IMR-90 (cell line): ENCODE results near the gene POU3F3. TPM values are rescaled to one million over a fixed set of nuclear protein-coding genes. Genes with fewer than 3 reads are reported as not detected.

ENCODE experiments used
- ATAC-seq: fragments of 200-7000 bp; cut with Tn5 transposase; 2 replicates; pipeline ENCODE4 v1.9.1; 2020; ENCODE audit warnings: low read depth, mild to moderate bottlenecking, moderate library complexity
- BruUV-seq: library from RNA; stranded (reverse); fragments of 400-500 nt; replicated peaks from 2 replicates; lab custom pipeline; 2021; lab: Mats Ljungman, UMichigan
- CTCF ChIA-PET: fragments of 300-600 bp; formaldehyde crosslinking; extraction: SDS; loops from one replicate; lab custom pipeline; 2021; ENCODE audit warnings: antibody characterized with exemption; lab: Yijun Ruan, JAX
- POLR2A ChIA-PET: fragments of 300-600 bp; sonication (Branson Sonifier 250); formaldehyde crosslinking; loops from one replicate; lab custom pipeline; 2022; ENCODE audit warnings: antibody characterized with exemption; ENCODE audit not compliant: unreplicated experiment; lab: Charles Lee
- DNase-seq: peaks from one replicate; pipeline ENCODE4 v3.0.0; 2013
- H2AFZ ChIP-seq: replicated peaks from 2 replicates; pipeline ENCODE3; 2013; ENCODE audit warnings: low read length, mild to moderate bottlenecking; ENCODE audit not compliant: poor library complexity
- H2AK5ac ChIP-seq: 2 replicates; pipeline ENCODE4 v1.6.1; 2013; ENCODE audit warnings: low read depth, low read length, inconsistent platforms
- H2AK9ac ChIP-seq: replicated peaks from 2 replicates; pipeline ENCODE3; 2013; ENCODE audit warnings: mild to moderate bottlenecking, low read depth, low read length, moderate library complexity; ENCODE audit not compliant: poor library complexity
- H2BK120ac ChIP-seq: 2 replicates; pipeline ENCODE4 v1.6.1; 2013; ENCODE audit warnings: low read depth, low read length, inconsistent platforms
- H2BK15ac ChIP-seq: 3 replicates; pipeline ENCODE4 v1.6.1; 2013; ENCODE audit warnings: low read depth, low read length, inconsistent platforms
- H2BK20ac ChIP-seq: 2 replicates; pipeline ENCODE4 v1.6.1; 2013; ENCODE audit warnings: low read depth, mild to moderate bottlenecking, inconsistent platforms, low read length, moderate library complexity
- H2BK5ac ChIP-seq: 2 replicates; pipeline ENCODE4 v1.6.1; 2013; ENCODE audit warnings: mild to moderate bottlenecking, low read depth, low read length, inconsistent platforms; ENCODE audit not compliant: poor library complexity, severe bottlenecking
- H3K14ac ChIP-seq: replicated peaks from 2 replicates; pipeline ENCODE4 v1.6.1; 2013; ENCODE audit warnings: low read depth, low read length, inconsistent platforms
- H3K18ac ChIP-seq: 2 replicates; pipeline ENCODE4 v1.6.1; 2013; ENCODE audit warnings: low read depth, low read length, control low read depth
- H3K23ac ChIP-seq: 2 replicates; pipeline ENCODE4 v1.6.1; 2013; ENCODE audit warnings: low read depth, low read length, inconsistent platforms
- H3K27ac ChIP-seq: 2 replicates; pipeline ENCODE4 v1.5.1; 2013; ENCODE audit warnings: mild to moderate bottlenecking, control low read depth, low read length; ENCODE audit not compliant: insufficient read depth
- H3K27me3 ChIP-seq: 2 replicates; pipeline ENCODE4 v1.6.1; 2013; ENCODE audit warnings: low read length; ENCODE audit not compliant: control insufficient read depth, insufficient read depth
- H3K36me3 ChIP-seq: 2 replicates; pipeline ENCODE4 v1.6.1; 2013; ENCODE audit warnings: low read length, mixed read lengths; ENCODE audit not compliant: control insufficient read depth, insufficient read depth
- H3K4ac ChIP-seq: 2 replicates; pipeline ENCODE4 v1.6.1; 2013; ENCODE audit warnings: low read depth, low read length, inconsistent platforms
- H3K4me1 ChIP-seq: 2 replicates; pipeline ENCODE4 v1.6.1; 2013; ENCODE audit warnings: low read length, mixed read lengths; ENCODE audit not compliant: control insufficient read depth, insufficient read depth
- H3K4me2 ChIP-seq: 2 replicates; pipeline ENCODE4 v1.6.1; 2013; ENCODE audit warnings: low read depth, mild to moderate bottlenecking, control low read depth, low read length, moderate library complexity
- H3K4me3 ChIP-seq: 2 replicates; pipeline ENCODE4 v1.5.1; 2013; ENCODE audit warnings: low read depth, mild to moderate bottlenecking, control low read depth, low read length, moderate library complexity; ENCODE audit not compliant: insufficient read depth
- H3K56ac ChIP-seq: 2 replicates; pipeline ENCODE4 v1.6.1; 2013; ENCODE audit warnings: low read length, inconsistent platforms; ENCODE audit not compliant: insufficient read depth; ENCODE audit errors: extremely low read depth
- H3K79me1 ChIP-seq, 2 experiments: 2 replicates each; pipeline ENCODE4 v1.6.1; 2013; ENCODE audit warnings: low read length in 2 of 2, inconsistent platforms in 1 of 2, low read depth in 1 of 2
- H3K9ac ChIP-seq: 2 replicates; pipeline ENCODE4 v1.6.1; 2013; ENCODE audit warnings: low read depth, low read length, control low read depth
- H3K9me1 ChIP-seq: 2 replicates; pipeline ENCODE4 v1.6.1; 2013; ENCODE audit warnings: low read length, inconsistent platforms; ENCODE audit not compliant: insufficient read depth
- H3K9me3 ChIP-seq: 2 replicates; pipeline ENCODE4 v1.6.1; 2013; ENCODE audit warnings: low read length; ENCODE audit not compliant: control insufficient read depth, insufficient read depth
- H4K20me1 ChIP-seq: 2 replicates; pipeline ENCODE4 v1.6.1; 2013; ENCODE audit warnings: low read length, inconsistent platforms; ENCODE audit not compliant: insufficient read depth
- H4K5ac ChIP-seq: 2 replicates; pipeline ENCODE4 v1.6.1; 2013; ENCODE audit warnings: mild to moderate bottlenecking, low read depth, low read length, control low read depth
- H4K8ac ChIP-seq, 2 experiments: 2 replicates each; pipeline ENCODE4 v1.6.1; 2013; ENCODE audit warnings: low read depth in 2 of 2, low read length in 2 of 2, control low read depth in 1 of 2, inconsistent platforms in 1 of 2
- H4K91ac ChIP-seq: 2 replicates; pipeline ENCODE4 v1.6.1; 2013; ENCODE audit warnings: low read depth, low read length, inconsistent platforms; ENCODE audit not compliant: insufficient read depth
- CHD1 ChIP-seq: IDR thresholded peaks from 2 replicates; pipeline ENCODE4 v1.6.1; 2012; ENCODE audit warnings: low read depth, low read length, improper control_type of control experiment
- MAZ ChIP-seq: IDR thresholded peaks from 2 replicates; pipeline ENCODE4 v1.6.1; 2012; ENCODE audit warnings: low read depth, mild to moderate bottlenecking, low read length, improper control_type of control experiment, moderate library complexity, borderline replicate concordance
- RFX5 ChIP-seq: IDR thresholded peaks from 2 replicates; pipeline ENCODE4 v1.8.0; 2012; ENCODE audit warnings: low read depth, mild to moderate bottlenecking, low read length, moderate library complexity
- SMC3 ChIP-seq: fragments of 150-350 bp; IDR thresholded peaks from 2 replicates; pipeline ENCODE4 v1.6.1; 2016; ENCODE audit warnings: low read depth, mild to moderate bottlenecking, antibody characterized with exemption, low read length, moderate library complexity
- WGBS, 2 experiments: methylation state at CpG; one replicate each; pipeline versions ENCODE4 v1.1.5 to v1.1.7; 2013; ENCODE audit warnings: missing lambda C conversion rate in 2 of 2; ENCODE audit not compliant: insufficient read length in 1 of 2; ENCODE audit errors: extremely low coverage in 2 of 2; 5-methylcytosine and 5-hydroxymethylcytosine counted together
- dilution Hi-C: fragments of 300-500 bp; cut with HindIII; formaldehyde crosslinking; loops from one replicate; pipeline ENCODE4 v1.14.3; 2018; ENCODE audit warnings: low sequenced_read_pairs; ENCODE audit not compliant: unreplicated experiment
- in situ Hi-C: fragments of 300-500 bp; cut with MboI; formaldehyde crosslinking; loops from 3 replicates; pipeline ENCODE4 v1.14.3; 2019; ENCODE audit warnings: low sequenced_read_pairs, inconsistent platforms, mixed read lengths
- intact Hi-C: fragments of 100-400 bp; cut with micrococcal nuclease; formaldehyde crosslinking; loops from 2 replicates; pipeline ENCODE4 v1.10.0; 2022
- polyA plus RNA-seq, 3 experiments: library from polyadenylated mRNA; depleted of rRNA; stranded (reverse); fragments of >200 nt; gene quantifications; 2 replicates each; pipeline ENCODE4 v1.2.3, GENCODE V29; 2012; ENCODE audit warnings: low replicate concordance in 1 of 3
- total RNA-seq: library from RNA; depleted of rRNA; stranded (reverse); fragments of >200 nt; gene quantifications from 2 replicates; pipeline ENCODE4 v1.2.3, GENCODE V29; 2012

The POU3F3 gene
- total and polyA plus RNA-seq, 2 of the 4 experiments (the other 2 are of a cell fraction), result not detected

DNA sequence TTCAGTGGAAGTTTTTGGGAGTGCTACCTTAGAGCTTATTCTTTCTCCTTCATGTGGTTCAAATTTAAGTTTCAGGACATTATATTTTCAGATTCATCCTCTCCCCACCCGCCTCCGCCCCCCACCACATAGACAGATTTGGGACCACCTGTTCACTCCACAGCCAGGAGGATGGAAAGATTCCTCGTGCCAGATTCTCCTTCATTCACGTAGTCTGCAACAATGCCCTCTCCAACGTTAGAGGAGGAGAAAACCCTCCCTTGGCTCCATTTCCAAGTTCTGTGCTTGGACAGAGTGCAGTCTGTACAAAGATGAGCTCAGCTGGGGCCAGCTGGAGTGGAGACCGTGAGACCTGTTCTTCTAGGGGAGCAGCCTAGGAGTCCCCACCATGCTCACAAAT lies 26.2 kb downstream of the POU3F3 start:
- no peak overlapping the region for H2BK5ac ChIP-seq
- no peak overlapping the region for H2BK15ac ChIP-seq
- no peak overlapping the region for H3K4ac ChIP-seq
- no peak overlapping the region for H3K23ac ChIP-seq
- H3K27me3 ChIP-seq, result no peaks in the 10 kb centered on the region; the same call in 1 of the 2 replicates
- no peak overlapping the region for H3K56ac ChIP-seq
- H4K5ac ChIP-seq, result no peak overlapping the region
- intact Hi-C loops (no loop called here), in situ Hi-C loops (loop anchor here (25.0 kb wide), 1 partner anchor 1718 kb away; no protein-coding TSS in a partner anchor), dilution Hi-C loops (no loop called here)
- H3K18ac ChIP-seq, result no peak overlapping the region
- no peaks in the 10 kb centered on the region for H3K36me3 ChIP-seq
- no peaks in the 10 kb centered on the region for H3K79me1 ChIP-seq
- ATAC-seq (no peak), DNase-seq (no peak)
- POLR2A ChIA-PET, result no interaction called here
- WGBS, 2 experiments, result 20% methylated on average over 1 of the region's 6 CpGs; no CpG with 5 or more reads in 1 of the 2 experiments
- H2BK20ac ChIP-seq, result no peak overlapping the region
- no peak overlapping the region for H2AK5ac ChIP-seq
- no peaks in the 10 kb centered on the region for H3K9me1 ChIP-seq
- TF ChIP-seq SMC3 (no peak), RFX5 (no peak), CHD1 (no peak), MAZ (no peak)
- H3K9me3 ChIP-seq, result no peaks in the 10 kb centered on the region
- no TSS peak for BruUV-seq
- H3K4me1 ChIP-seq, result no peaks in the 10 kb centered on the region
- no peak overlapping the region for H2BK120ac ChIP-seq
- H3K27ac ChIP-seq, result no peak overlapping the region
- no peak overlapping the region for H3K9ac ChIP-seq
- CTCF ChIA-PET, result no interaction called here
- H3K14ac ChIP-seq, result no peak overlapping the region
- H3K4me3 ChIP-seq, result no peak overlapping the region
- H4K91ac ChIP-seq, result no peak overlapping the region
- H4K20me1 ChIP-seq, result no peaks in the 10 kb centered on the region
- no peak overlapping the region for H2AFZ ChIP-seq
- H2AK9ac ChIP-seq, result no peak overlapping the region
- no peak overlapping the region for H3K4me2 ChIP-seq
- H4K8ac ChIP-seq, result no peak overlapping the region
